Caco-2 (cell line): ENCODE data around the gene TRPC6. TPM values are rescaled to one million over a fixed set of nuclear protein-coding genes. Genes with fewer than 3 reads are reported as not detected.

Experiments used
- BruUV-seq: library from RNA; stranded (reverse); fragments of 400-500 nt; replicated peaks from 2 replicates; lab custom pipeline; 2021; lab: Mats Ljungman, UMichigan
- CTCF ChIA-PET: fragments of 300-600 bp; sonication (Branson Sonifier 250); formaldehyde crosslinking; loops from one replicate; lab custom pipeline; 2022; ENCODE audit warnings: antibody characterized with exemption; lab: Charles Lee
- POLR2A ChIA-PET: fragments of 300-600 bp; sonication (Branson Sonifier 250); formaldehyde crosslinking; loops from one replicate; lab custom pipeline; 2022; ENCODE audit warnings: antibody characterized with exemption; lab: Charles Lee
- DNase-seq, 2 experiments: peaks; one replicate each; pipeline versions ENCODE4 v3.0.0 to v3.0.0-alpha.2; 2020 to 2022
- H3K27me3 ChIP-seq: replicated peaks from 2 replicates; pipeline ENCODE4 v1.6.0; 2011; ENCODE audit warnings: low read length; ENCODE audit not compliant: control insufficient read depth, insufficient read depth
- H3K36me3 ChIP-seq: 2 replicates; pipeline ENCODE4 v1.5.1; 2011; ENCODE audit warnings: low read length; ENCODE audit not compliant: control insufficient read depth, insufficient read depth
- H3K4me1 ChIP-seq: fragments of 250-450 bp; sonication (Bioruptor Pico); 2 replicates; pipeline ENCODE4 v1.5.1; 2020; ENCODE audit warnings: mild to moderate bottlenecking
- H3K4me3 ChIP-seq: 2 replicates; pipeline ENCODE4 v1.5.1; 2011; ENCODE audit warnings: low read depth, mild to moderate bottlenecking, control low read depth, low read length
- H3K9me3 ChIP-seq: fragments of 250-450 bp; sonication (Bioruptor Pico); 2 replicates; pipeline ENCODE4 v1.5.1; 2020; ENCODE audit warnings: mild to moderate bottlenecking, moderate library complexity
- H3K27ac Mint-ChIP-seq: one replicate; pipeline ENCODE4 v1.8.0; 2022; ENCODE audit warnings: mixed read lengths; ENCODE audit not compliant: unreplicated experiment
- H3K27me3 Mint-ChIP-seq: one replicate; pipeline ENCODE4 v1.8.0; 2022; ENCODE audit warnings: mixed read lengths; ENCODE audit not compliant: insufficient read depth, unreplicated experiment
- H3K36me3 Mint-ChIP-seq: one replicate; pipeline ENCODE4 v1.8.0; 2022; ENCODE audit warnings: mild to moderate bottlenecking, mixed read lengths; ENCODE audit not compliant: insufficient read depth, unreplicated experiment
- H3K4me1 Mint-ChIP-seq: one replicate; pipeline ENCODE4 v1.8.0; 2022; ENCODE audit warnings: low read depth, mixed read lengths; ENCODE audit not compliant: unreplicated experiment
- H3K4me3 Mint-ChIP-seq: one replicate; pipeline ENCODE4 v1.8.0; 2022; ENCODE audit warnings: mild to moderate bottlenecking, moderate library complexity, mixed read lengths; ENCODE audit not compliant: unreplicated experiment
- H3K9me3 Mint-ChIP-seq: one replicate; pipeline ENCODE4 v1.8.0; 2022; ENCODE audit warnings: mixed read lengths; ENCODE audit not compliant: unreplicated experiment
- CTCF ChIP-seq, 2 experiments: fragments of 200-600 bp in 1 of 2; IDR thresholded peaks; 1 replicate in 1 of 2; 2 replicates in 1 of 2; pipeline versions ENCODE4 v1.5.1 to v1.8.0; 2011 to 2022; ENCODE audit warnings: antibody characterized with exemption in 1 of 2, control low read depth in 1 of 2, inconsistent platforms in 1 of 2, low read depth in 1 of 2, low read length in 1 of 2, mild to moderate bottlenecking in 1 of 2, moderate library complexity in 1 of 2; ENCODE audit not compliant: insufficient read depth in 1 of 2, severe bottlenecking in 1 of 2, unreplicated experiment in 1 of 2
- intact Hi-C: fragments of 100-400 bp; cut with micrococcal nuclease; formaldehyde crosslinking; loops from one replicate; pipeline ENCODE4 v1.10.0; 2022; ENCODE audit not compliant: unreplicated experiment
- total RNA-seq: library from RNA; stranded (reverse); gene quantifications from 2 replicates; pipeline ENCODE4 v1.2.3, GENCODE V29; 2022

TRPC6 gene
- total RNA-seq, 1 experiment from 2014 or later: 0.14 TPM

GRCh38 chr11:101566626-101567025 is 17.2 kb downstream of the TRPC6 start:
- Histone ChIP-seq H3K9me3 (no peaks in the 10 kb centered on the region; the same call in 1 of the 2 replicates), H3K4me1 (peaks cover 7% of the 10 kb centered on the region; the same call in 1 of the 2 replicates), H3K36me3 (no peaks in the 10 kb centered on the region), H3K4me3 (no peak overlapping the region), H3K27me3 (no peaks in the 10 kb centered on the region)
- no peak for TF ChIP-seq CTCF (IDR thresholded peaks at IDR 0.05; ENCODE audit: insufficient read depth in 1 of 2, low read depth in 1 of 2, low read length in 1 of 2, severe bottlenecking in 1 of 2, unreplicated experiment in 1 of 2)
- POLR2A ChIA-PET: no interaction called here
- CTCF ChIA-PET: interaction anchor here (0.6 kb wide), 1 partner anchor 350 kb away, joined by 3 read pairs; the partner anchor contains the start of gene ANGPTL5
- H3K9me3 Mint-ChIP-seq: peaks cover 9% of the 10 kb centered on the region
- H3K4me1 Mint-ChIP-seq: no peaks in the 10 kb centered on the region
- DNase-seq: no peak
- intact Hi-C loops: no loop called here
- BruUV-seq: no TSS peak
- H3K36me3 Mint-ChIP-seq: no peaks in the 10 kb centered on the region
- peaks cover 7% of the 10 kb centered on the region for H3K27me3 Mint-ChIP-seq
- no peak overlapping the region for H3K4me3 Mint-ChIP-seq
- no peak overlapping the region for H3K27ac Mint-ChIP-seq

GRCh38 chr11:101563166-101563565 is 20.6 kb downstream of the TRPC6 start:
- Mint-ChIP-seq H3K36me3 (no peaks in the 10 kb centered on the region), H3K4me3 (no peak overlapping the region), H3K4me1 (no peaks in the 10 kb centered on the region), H3K27me3 (peaks cover 5% of the 10 kb centered on the region), H3K27ac (no peak overlapping the region), H3K9me3 (peaks cover 6% of the 10 kb centered on the region)
- Histone ChIP-seq H3K27me3 (no peaks in the 10 kb centered on the region), H3K4me3 (no peak overlapping the region), H3K9me3 (no peaks in the 10 kb centered on the region; the same call in 1 of the 2 replicates), H3K36me3 (no peaks in the 10 kb centered on the region), H3K4me1 (peaks cover 7% of the 10 kb centered on the region; the same call in 1 of the 2 replicates)
- no peak for TF ChIP-seq CTCF (IDR thresholded peaks at IDR 0.05; ENCODE audit: insufficient read depth in 1 of 2, low read depth in 1 of 2, low read length in 1 of 2, severe bottlenecking in 1 of 2, unreplicated experiment in 1 of 2)
- no peak for DNase-seq
- ChIA-PET POLR2A (no interaction called here), CTCF (no interaction called here)
- BruUV-seq: no TSS peak
- intact Hi-C loops: no loop called here

- no peaks in the 10 kb centered on the region for H3K9me3 Mint-ChIP-seq
- no peaks in the 10 kb centered on the region for H3K4me1 Mint-ChIP-seq
- H3K36me3 Mint-ChIP-seq: no peaks in the 10 kb centered on the region
- CTCF ChIA-PET: no interaction called here
- Histone ChIP-seq H3K4me3 (no peak overlapping the region), H3K27me3 (no peaks in the 10 kb centered on the region), H3K36me3 (no peaks in the 10 kb centered on the region), H3K4me1 (no peaks in the 10 kb centered on the region), H3K9me3 (no peaks in the 10 kb centered on the region)
- TF ChIP-seq CTCF (IDR thresholded peaks at IDR 0.05; ENCODE audit: insufficient read depth in 1 of 2, low read depth in 1 of 2, low read length in 1 of 2, severe bottlenecking in 1 of 2, unreplicated experiment in 1 of 2): no peak
- POLR2A ChIA-PET: no interaction called here
- H3K27me3 Mint-ChIP-seq: no peaks in the 10 kb centered on the region
- no TSS peak for BruUV-seq
- H3K4me3 Mint-ChIP-seq: no peak overlapping the region
- H3K27ac Mint-ChIP-seq: no peak overlapping the region
- no peak for DNase-seq
- intact Hi-C loops: no loop called here
Observed at GRCh38 chr11:101555366-101555765, 28.4 kb downstream of the TRPC6 start.
